ENCODE measurements around the gene CFAP92. TPM values are rescaled to one million over a fixed set of nuclear protein-coding genes. Genes with fewer than 3 reads are reported as not detected.
"Not testable (repeated sequence)": the region's sequence is repeated elsewhere in the genome, so short reads cannot be mapped to it uniquely, and the experiment has no call there.

The CFAP92 gene
- total RNA-seq, 1 donor from 2014 or later, result 8.7 TPM

- no peaks in the 10 kb centered on the region for H3K9me3 Mint-ChIP-seq
- TF ChIP-seq CTCF (conservative IDR thresholded peaks at IDR 0.05), result no peak
Measured at GRCh38 chr3:128872744-128873143, 121.1 kb downstream of the CFAP92 start.

DNA sequence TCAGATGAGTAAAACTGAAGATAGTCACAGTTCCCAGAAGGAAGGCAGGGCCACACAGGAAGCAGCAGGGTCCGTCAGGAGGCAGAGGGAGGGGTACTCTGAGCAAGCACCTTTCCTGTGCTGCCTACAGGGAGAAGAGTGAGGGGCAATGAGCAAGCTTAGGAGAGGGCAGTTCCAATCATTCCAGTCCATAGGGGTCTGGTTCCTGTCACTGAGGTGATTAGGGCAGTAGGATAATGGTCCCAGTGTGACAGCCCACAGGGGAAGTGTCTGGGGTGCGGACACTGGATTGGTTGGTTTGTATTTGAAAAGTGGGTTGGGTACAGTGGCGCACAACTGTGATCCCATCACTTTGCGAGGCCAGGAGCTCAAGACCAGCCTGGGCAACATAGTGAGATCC is 121.6 kb downstream of the CFAP92 start:
- TF ChIP-seq CTCF (conservative IDR thresholded peaks at IDR 0.05), result no peak
- H3K9me3 Mint-ChIP-seq, result no peaks in the 10 kb centered on the region
- H3K4me3 Mint-ChIP-seq, result no peak overlapping the region
- DNase-seq (ENCODE audit: low read depth, low spot score), result no peak
- peaks cover 7% of the 10 kb centered on the region for H3K4me1 Mint-ChIP-seq
- H3K27me3 Mint-ChIP-seq (ENCODE audit: low read depth), result peaks cover 8% of the 10 kb centered on the region
- H3K36me3 Mint-ChIP-seq (ENCODE audit: low read depth), result no peaks in the 10 kb centered on the region
- no peak overlapping the region for H3K27ac Mint-ChIP-seq (ENCODE audit: unreplicated experiment)

More at GRCh38 chr3:128872744-128873143, 121.1 kb downstream of the CFAP92 start:
- H3K27ac Mint-ChIP-seq (ENCODE audit: unreplicated experiment), result peak overlapping the region; percentile 57
- H3K4me3 Mint-ChIP-seq, result no peak overlapping the region
- H3K4me1 Mint-ChIP-seq, result peaks cover 7% of the 10 kb centered on the region
- H3K36me3 Mint-ChIP-seq (ENCODE audit: low read depth), result no peaks in the 10 kb centered on the region
- H3K27me3 Mint-ChIP-seq (ENCODE audit: low read depth), result peaks cover 8% of the 10 kb centered on the region
- no peak for DNase-seq (ENCODE audit: low read depth, low spot score)

DNA sequence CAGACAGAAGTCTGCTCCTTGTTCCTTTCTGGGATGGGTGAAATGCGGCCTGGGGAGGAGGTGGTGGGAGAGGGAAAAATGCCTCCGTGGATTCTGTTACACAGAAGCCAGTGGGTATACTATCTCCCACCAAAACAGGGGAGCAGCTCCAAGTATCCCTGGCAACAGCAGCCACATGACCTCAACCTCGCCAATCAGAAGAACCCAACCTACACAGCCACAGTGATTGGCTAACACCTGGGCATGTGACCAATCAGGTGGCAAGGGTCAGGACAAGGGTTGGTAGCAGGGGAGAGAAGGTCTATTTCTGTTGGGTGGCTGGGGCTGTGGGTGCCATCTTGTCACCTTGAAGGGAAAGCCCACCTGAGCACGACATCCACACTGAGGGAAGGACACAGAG is 123.5 kb downstream of the CFAP92 start:
- Mint-ChIP-seq H3K27me3 (ENCODE audit: low read depth) (peaks cover 12% of the 10 kb centered on the region), H3K9me3 (no peaks in the 10 kb centered on the region), H3K36me3 (ENCODE audit: low read depth) (no peaks in the 10 kb centered on the region), H3K27ac (ENCODE audit: unreplicated experiment) (no peak overlapping the region), H3K4me1 (peaks cover 16% of the 10 kb centered on the region), H3K4me3 (no peak overlapping the region)
- no peak for TF ChIP-seq CTCF (conservative IDR thresholded peaks at IDR 0.05)
- DNase-seq (ENCODE audit: low read depth, low spot score), result no peak

GRCh38 chr3:128867200-128868125 is 126.4 kb downstream of the CFAP92 start:
- H3K27me3 Mint-ChIP-seq (ENCODE audit: low read depth), result peaks cover 3% of the 10 kb centered on the region
- H3K36me3 Mint-ChIP-seq (ENCODE audit: low read depth), result no peaks in the 10 kb centered on the region
- peaks cover 28% of the 10 kb centered on the region for H3K4me1 Mint-ChIP-seq
- peak overlapping the region; percentile 39 for H3K4me3 Mint-ChIP-seq
- H3K27ac Mint-ChIP-seq (ENCODE audit: unreplicated experiment), result peak overlapping the region; percentile 32
- DNase-seq (ENCODE audit: low read depth, low spot score), result peak; percentile 32
- no peak for TF ChIP-seq CTCF (conservative IDR thresholded peaks at IDR 0.05)
- H3K9me3 Mint-ChIP-seq, result no peaks in the 10 kb centered on the region

DNA sequence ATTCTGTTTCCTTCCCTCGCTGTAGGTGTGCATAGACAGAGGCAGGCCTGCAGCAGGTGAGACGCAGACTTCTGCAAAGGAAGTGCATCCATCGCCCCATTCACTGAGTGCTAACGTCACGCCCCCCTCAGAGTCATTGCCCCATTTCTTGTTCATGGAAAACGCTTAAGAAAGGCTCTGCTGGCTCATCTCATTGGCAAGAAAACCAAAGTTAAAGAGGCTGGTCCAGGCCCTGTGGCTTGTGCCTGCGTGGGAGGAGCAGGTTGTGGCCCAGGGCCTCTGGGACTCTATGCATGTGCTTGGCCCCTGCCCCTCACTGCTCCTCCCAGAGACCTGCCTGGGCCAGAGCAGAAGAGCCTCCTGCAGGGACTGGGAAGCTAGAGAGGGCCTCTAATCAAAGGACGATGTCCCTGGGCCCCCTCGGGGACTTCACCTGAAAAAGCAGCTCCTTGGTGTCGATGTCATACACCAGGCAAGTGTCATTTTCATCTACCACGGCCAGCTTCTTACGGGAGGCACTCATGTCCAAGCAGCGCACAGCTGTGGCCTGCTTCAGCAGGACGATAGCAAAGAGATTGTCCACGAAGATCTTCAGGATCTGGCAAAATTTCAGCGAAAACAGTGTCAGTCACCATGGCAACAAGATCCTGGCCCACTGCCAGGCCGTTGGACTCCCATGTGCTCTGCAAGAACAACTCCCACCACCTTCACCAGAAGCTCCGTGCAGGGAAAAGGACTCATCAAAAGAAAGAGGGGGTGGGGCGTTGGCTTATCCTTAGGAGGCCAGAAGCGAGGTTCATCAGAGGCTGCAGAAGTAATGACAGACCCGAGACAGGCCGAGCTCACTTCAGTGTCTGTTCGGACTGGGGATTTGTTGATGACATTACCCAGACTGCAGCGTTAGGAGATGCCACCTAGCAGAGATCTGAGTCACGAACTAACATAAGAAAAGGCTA is 128.7 kb downstream of the CFAP92 start:
- DNase-seq (ENCODE audit: low read depth, low spot score); H3K27me3 Mint-ChIP-seq (ENCODE audit: low read depth); H3K4me3 Mint-ChIP-seq; H3K36me3 Mint-ChIP-seq (ENCODE audit: low read depth); H3K9me3 Mint-ChIP-seq: not testable (repeated sequence)
- Mint-ChIP-seq H3K27ac (ENCODE audit: unreplicated experiment) (peak overlapping the region; percentile 74), H3K4me1 (peaks cover 28% of the 10 kb centered on the region)
